Ovary (tissue), 3 donors: ENCODE measurements around the gene TEX54.
"Not testable (repeated sequence)": the region's sequence is repeated elsewhere in the genome, so short reads cannot be mapped to it uniquely, and the experiment has no call there.

Source experiments
- EP300 ChIP-seq: sonication (generic); formaldehyde crosslinking; IDR thresholded peaks from one replicate; pipeline ENCODE4 v1.6.1; 2017; ENCODE audit warnings: antibody characterized with exemption
- POLR2A ChIP-seq: fragments of 450-650 bp; IDR thresholded peaks from one replicate; pipeline ENCODE4 v1.6.1; 2017; ENCODE audit warnings: antibody characterized with exemption, mild to moderate bottlenecking, moderate library complexity
- TF ChIP-seq, protein P1 (sequence below), 3 donors: fragments of 450-650 bp in 2 of 3; fragments of 200-600 bp in 1 of 3; IDR thresholded peaks; one replicate each; pipeline versions ENCODE4 v1.5.1 to v1.8.0; 2016 to 2022; ENCODE audit warnings: antibody characterized with exemption in 3 of 3, mild to moderate bottlenecking in 1 of 3
- donor health status: DM: no; HTN: no; CAD: no.

DNA sequence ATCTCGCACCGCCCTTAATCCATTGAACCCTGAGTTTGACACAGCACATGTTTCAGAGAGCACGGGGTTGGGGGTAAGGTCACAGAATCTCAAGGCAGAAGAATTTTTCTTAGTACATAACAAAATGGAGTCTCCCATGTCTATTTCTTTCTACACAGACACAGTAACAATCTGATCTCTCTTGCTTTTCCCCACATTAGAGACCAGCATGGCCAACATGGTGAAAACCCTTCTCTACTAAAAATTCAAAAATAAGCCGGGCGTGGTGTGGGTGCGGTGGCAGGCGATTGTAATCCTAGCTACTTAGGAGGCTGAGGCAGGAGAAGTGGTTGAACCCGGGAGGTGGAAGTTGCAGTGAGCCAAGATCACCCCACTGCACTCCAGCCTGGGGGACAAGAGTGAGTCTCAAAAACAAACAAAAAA is 26.7 kb upstream of the TEX54 start:
- TF ChIP-seq, protein P1, sequence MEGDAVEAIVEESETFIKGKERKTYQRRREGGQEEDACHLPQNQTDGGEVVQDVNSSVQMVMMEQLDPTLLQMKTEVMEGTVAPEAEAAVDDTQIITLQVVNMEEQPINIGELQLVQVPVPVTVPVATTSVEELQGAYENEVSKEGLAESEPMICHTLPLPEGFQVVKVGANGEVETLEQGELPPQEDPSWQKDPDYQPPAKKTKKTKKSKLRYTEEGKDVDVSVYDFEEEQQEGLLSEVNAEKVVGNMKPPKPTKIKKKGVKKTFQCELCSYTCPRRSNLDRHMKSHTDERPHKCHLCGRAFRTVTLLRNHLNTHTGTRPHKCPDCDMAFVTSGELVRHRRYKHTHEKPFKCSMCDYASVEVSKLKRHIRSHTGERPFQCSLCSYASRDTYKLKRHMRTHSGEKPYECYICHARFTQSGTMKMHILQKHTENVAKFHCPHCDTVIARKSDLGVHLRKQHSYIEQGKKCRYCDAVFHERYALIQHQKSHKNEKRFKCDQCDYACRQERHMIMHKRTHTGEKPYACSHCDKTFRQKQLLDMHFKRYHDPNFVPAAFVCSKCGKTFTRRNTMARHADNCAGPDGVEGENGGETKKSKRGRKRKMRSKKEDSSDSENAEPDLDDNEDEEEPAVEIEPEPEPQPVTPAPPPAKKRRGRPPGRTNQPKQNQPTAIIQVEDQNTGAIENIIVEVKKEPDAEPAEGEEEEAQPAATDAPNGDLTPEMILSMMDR (IDR thresholded peaks at IDR 0.05): not testable (repeated sequence)
- not testable (repeated sequence) for TF ChIP-seq EP300, POLR2A
